A204.1 (cell line): ENCODE measurements around the gene SRP68.
"Not testable (repeated sequence)": the region's sequence is repeated elsewhere in the genome, so short reads cannot be mapped to it uniquely, and the experiment has no call there.

Experiments
- FAIRE-seq: peaks from 2 replicates; lab custom pipeline; 2012; peaks lifted over from hg19 to GRCh38; lab: Jason Lieb, UNC

Gene SRP68

GRCh38 chr17:76076765-76077583 lies 4.7 kb upstream of the SRP68 start:
- no peak for FAIRE-seq

GRCh38 chr17:76076146-76076764 lies 3.9 kb upstream of the SRP68 start:
- FAIRE-seq, result no peak

GRCh38 chr17:76075364-76076145 lies 3.2 kb upstream of the SRP68 start:
- FAIRE-seq, result no peak

- no peak for FAIRE-seq
Observed at GRCh38 chr17:76074390-76075363, 2.4 kb upstream of the SRP68 start, which contains the start of gene GALR2. TSS of gene GALR2 (plus strand) at chr17:76074781. CDS start at chr17:76074884, 103 bp downstream.

- no peak for FAIRE-seq
Observed at GRCh38 chr17:76071531-76072147, 678 bp downstream of the SRP68 start.

- no peak for FAIRE-seq
Observed at GRCh38 chr17:76065775-76066174, 6.5 kb downstream of the SRP68 start.

GRCh38 chr17:76063875-76064546 lies 8.3 kb downstream of the SRP68 start:
- FAIRE-seq, result no peak

- FAIRE-seq, result not testable (repeated sequence)
Observed at GRCh38 chr17:76058264-76058663, 14.1 kb downstream of the SRP68 start.

GRCh38 chr17:76056882-76057281 lies 15.4 kb downstream of the SRP68 start:
- FAIRE-seq, result no peak

- FAIRE-seq, result no peak
Observed at GRCh38 chr17:76054112-76054476, 18.2 kb downstream of the SRP68 start.

GRCh38 chr17:76053246-76054111 lies 18.8 kb downstream of the SRP68 start:
- no peak for FAIRE-seq

- FAIRE-seq, result no peak
Observed at GRCh38 chr17:76051561-76051960, 20.8 kb downstream of the SRP68 start.

GRCh38 chr17:76050538-76051467 lies 21.5 kb downstream of the SRP68 start:
- no peak for FAIRE-seq

- FAIRE-seq, result no peak
Observed at GRCh38 chr17:76049836-76050537, 22.3 kb downstream of the SRP68 start.

GRCh38 chr17:76049239-76049638 lies 23.1 kb downstream of the SRP68 start:
- no peak for FAIRE-seq

- FAIRE-seq, result no peak
Observed at GRCh38 chr17:76048711-76049110, 23.6 kb downstream of the SRP68 start.

- no peak for FAIRE-seq
Observed at GRCh38 chr17:76048025-76048605, 24.2 kb downstream of the SRP68 start.

- FAIRE-seq, result no peak
Observed at GRCh38 chr17:76046064-76046463, 26.3 kb downstream of the SRP68 start.
